Effector memory CD4-positive, alpha-beta T cell (primary cell): ENCODE measurements around the gene FOXE1.

Source experiments
- DNase-seq, 3 donors: peaks; one replicate each; pipeline ENCODE4 v3.0.0-alpha.2; 2020
- H3K27ac ChIP-seq: 2 replicates; pipeline ENCODE4 v1.7.0; 2013; ENCODE audit warnings: mild to moderate bottlenecking, low read length, moderate library complexity; ENCODE audit not compliant: insufficient read depth, poor library complexity, severe bottlenecking
- H3K27me3 ChIP-seq: replicated peaks from 2 replicates; pipeline ENCODE4 v1.7.0; 2013; ENCODE audit warnings: mild to moderate bottlenecking, low read length; ENCODE audit not compliant: insufficient read depth, control insufficient read depth, poor library complexity, severe bottlenecking
- H3K36me3 ChIP-seq: 2 replicates; pipeline ENCODE4 v1.7.0; 2013; ENCODE audit warnings: mild to moderate bottlenecking, low read length, moderate library complexity; ENCODE audit not compliant: control insufficient read depth, insufficient read depth
- H3K4me1 ChIP-seq: 2 replicates; pipeline ENCODE4 v1.7.0; 2013; ENCODE audit warnings: low read length, mild to moderate bottlenecking; ENCODE audit not compliant: control insufficient read depth, insufficient read depth, poor library complexity, severe bottlenecking
- H3K4me3 ChIP-seq: 2 replicates; pipeline ENCODE4 v1.7.0; 2013; ENCODE audit warnings: low read length, low read depth, mild to moderate bottlenecking; ENCODE audit not compliant: insufficient read depth, poor library complexity, severe bottlenecking
- H3K9me3 ChIP-seq: 2 replicates; pipeline ENCODE4 v1.7.0; 2013; ENCODE audit warnings: mild to moderate bottlenecking, low read length, moderate library complexity; ENCODE audit not compliant: control insufficient read depth

Gene FOXE1

GRCh38 chr9:97861148-97861475, 8.1 kb downstream of the FOXE1 start:
- Histone ChIP-seq H3K27me3 (peaks cover 39% of the 10 kb centered on the region), H3K27ac (no peak overlapping the region), H3K4me1 (peaks cover 6% of the 10 kb centered on the region), H3K4me3 (no peak overlapping the region), H3K36me3 (no peaks in the 10 kb centered on the region), H3K9me3 (peaks cover 1% of the 10 kb centered on the region)
- DNase-seq = no peak

DNA sequence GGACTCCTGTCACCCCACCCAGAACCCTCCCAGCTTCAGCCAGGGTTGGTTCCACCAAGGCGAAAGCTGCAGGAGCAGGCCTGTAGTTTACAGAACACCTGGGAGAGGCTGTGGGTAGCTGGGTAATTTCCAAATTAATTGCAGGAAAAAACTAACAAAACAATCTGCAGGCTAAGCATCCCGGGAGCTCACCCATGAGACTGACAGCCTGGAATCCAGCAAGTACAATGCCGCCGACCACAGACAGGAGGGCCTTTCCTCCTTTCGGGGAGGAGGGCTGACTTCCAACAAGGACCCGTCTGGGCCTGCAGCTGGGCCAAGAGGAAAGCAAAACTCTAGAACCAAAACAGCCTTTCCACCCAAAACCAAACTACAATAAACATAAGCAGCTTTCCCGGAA, 10.3 kb downstream of the FOXE1 start:
- peaks cover 20% of the 10 kb centered on the region for H3K27me3 ChIP-seq
- no peak overlapping the region for H3K27ac ChIP-seq
- H3K36me3 ChIP-seq = no peaks in the 10 kb centered on the region
- H3K9me3 ChIP-seq = peaks cover 5% of the 10 kb centered on the region
- no peak overlapping the region for H3K4me3 ChIP-seq
- DNase-seq = no peak
- no peaks in the 10 kb centered on the region for H3K4me1 ChIP-seq

DNA sequence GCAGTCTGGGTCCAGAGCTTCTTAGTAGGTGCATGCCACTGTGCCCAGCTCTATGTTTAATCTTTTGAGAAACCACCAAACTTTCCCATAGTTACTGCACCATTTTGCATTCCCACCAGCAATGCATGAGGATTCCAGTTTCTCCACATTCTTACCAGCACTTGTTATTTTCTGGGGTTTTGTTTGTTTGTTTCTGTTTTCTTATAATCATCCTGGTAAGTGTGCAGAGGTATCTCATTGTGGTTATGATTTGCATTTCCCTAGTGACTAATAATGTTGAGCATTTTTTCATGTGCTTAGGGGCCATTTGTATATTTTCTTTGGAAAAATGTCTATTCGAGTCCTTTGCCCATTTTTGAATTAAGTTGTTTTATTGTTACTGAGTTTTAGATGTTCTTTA, 11.4 kb downstream of the FOXE1 start:
- peaks cover 5% of the 10 kb centered on the region for H3K9me3 ChIP-seq
- peaks cover 11% of the 10 kb centered on the region for H3K27me3 ChIP-seq
- no peak overlapping the region for H3K27ac ChIP-seq
- no peaks in the 10 kb centered on the region for H3K36me3 ChIP-seq
- no peaks in the 10 kb centered on the region for H3K4me1 ChIP-seq
- no peak for DNase-seq
- H3K4me3 ChIP-seq = no peak overlapping the region

DNA sequence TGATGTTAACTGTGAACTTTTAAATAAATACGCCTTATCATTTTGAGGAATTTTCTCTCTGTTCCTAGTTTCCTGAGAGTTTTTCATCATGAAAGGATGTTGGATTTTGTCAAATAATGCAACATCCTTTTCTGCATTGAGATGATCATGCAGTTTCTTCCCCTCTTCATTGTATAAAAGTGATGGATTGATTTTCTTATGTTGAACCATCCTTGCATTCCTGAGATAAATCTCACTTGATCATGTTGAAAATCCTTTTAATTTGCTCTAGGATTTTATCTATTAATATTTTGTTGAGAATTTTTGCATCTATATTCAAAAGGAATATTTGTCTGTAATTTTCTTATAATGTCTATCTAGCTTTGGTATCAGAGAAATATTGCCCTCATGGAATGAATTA, 13.3 kb downstream of the FOXE1 start:
- no peaks in the 10 kb centered on the region for H3K4me1 ChIP-seq
- H3K36me3 ChIP-seq = no peaks in the 10 kb centered on the region

GRCh38 chr9:97866848-97867247, 13.8 kb downstream of the FOXE1 start:
- H3K27ac ChIP-seq = no peak overlapping the region
- H3K4me1 ChIP-seq = no peaks in the 10 kb centered on the region
- H3K9me3 ChIP-seq = peaks cover 5% of the 10 kb centered on the region
- H3K36me3 ChIP-seq = no peaks in the 10 kb centered on the region
- H3K4me3 ChIP-seq = no peak overlapping the region
- H3K27me3 ChIP-seq = peaks cover 3% of the 10 kb centered on the region
- no peak for DNase-seq

More for the DNA sequence above, 13.3 kb downstream of the FOXE1 start:
- H3K27ac ChIP-seq = no peak overlapping the region
- peaks cover 5% of the 10 kb centered on the region for H3K9me3 ChIP-seq
- DNase-seq = no peak
- peaks cover 3% of the 10 kb centered on the region for H3K27me3 ChIP-seq
- H3K4me3 ChIP-seq = no peak overlapping the region

DNA sequence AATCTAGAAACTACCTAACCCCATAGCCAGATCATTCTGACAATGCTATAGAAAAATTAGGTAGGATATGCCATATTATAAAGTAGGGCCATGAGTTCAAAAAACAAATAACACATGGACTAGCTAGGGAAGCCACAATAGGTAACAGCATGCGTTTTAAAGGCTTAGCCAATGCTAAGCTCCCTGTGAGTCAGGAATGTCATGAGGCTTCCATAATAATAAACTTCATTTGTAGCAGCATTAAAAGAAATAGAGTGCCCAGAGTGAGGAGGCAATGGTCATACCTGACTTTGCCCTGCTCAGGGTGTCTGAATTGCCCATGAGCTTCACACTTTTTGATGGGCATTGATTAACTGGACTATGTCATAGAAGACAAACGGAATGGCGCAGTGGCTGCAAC, 15.8 kb downstream of the FOXE1 start:
- Histone ChIP-seq H3K27me3 (peaks cover 3% of the 10 kb centered on the region), H3K4me3 (no peak overlapping the region), H3K27ac (no peak overlapping the region), H3K4me1 (no peaks in the 10 kb centered on the region), H3K36me3 (no peaks in the 10 kb centered on the region), H3K9me3 (peaks cover 5% of the 10 kb centered on the region)
- DNase-seq = no peak

- Histone ChIP-seq H3K36me3 (no peaks in the 10 kb centered on the region), H3K9me3 (no peaks in the 10 kb centered on the region), H3K27ac (no peak overlapping the region), H3K27me3 (no peaks in the 10 kb centered on the region), H3K4me3 (no peak overlapping the region), H3K4me1 (no peaks in the 10 kb centered on the region)
- DNase-seq = no peak
These were observed 20.4 kb downstream of the FOXE1 start for GRCh38 chr9:97873425-97873824.

DNA sequence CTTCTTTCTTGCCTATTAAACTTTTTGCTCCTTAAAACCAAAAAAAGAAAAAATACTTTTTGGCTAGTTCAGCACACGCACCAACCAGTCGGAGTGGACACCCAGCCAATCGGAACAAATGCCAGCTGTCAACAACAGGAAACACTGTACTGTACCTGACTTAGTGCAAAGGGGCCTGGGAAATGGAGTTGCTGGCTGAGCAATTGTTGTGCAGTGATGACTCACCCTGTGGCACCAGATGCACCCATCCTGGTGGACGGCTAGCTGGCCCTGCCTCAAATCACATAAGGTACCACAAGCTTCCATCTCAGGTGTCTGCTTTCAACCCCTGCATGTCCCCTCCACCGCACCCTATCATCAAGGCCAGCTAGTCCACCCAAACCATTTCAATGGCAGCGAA, 20.9 kb downstream of the FOXE1 start:
- H3K36me3 ChIP-seq = no peaks in the 10 kb centered on the region
- H3K9me3 ChIP-seq = no peaks in the 10 kb centered on the region
- H3K27me3 ChIP-seq = no peaks in the 10 kb centered on the region
- H3K4me1 ChIP-seq = no peaks in the 10 kb centered on the region
- no peak overlapping the region for H3K27ac ChIP-seq
- DNase-seq = no peak
- no peak overlapping the region for H3K4me3 ChIP-seq

- no peaks in the 10 kb centered on the region for H3K27me3 ChIP-seq
- H3K4me1 ChIP-seq = no peaks in the 10 kb centered on the region
- no peak overlapping the region for H3K27ac ChIP-seq
- H3K9me3 ChIP-seq = no peaks in the 10 kb centered on the region
- H3K4me3 ChIP-seq = no peak overlapping the region
- no peak for DNase-seq
- H3K36me3 ChIP-seq = no peaks in the 10 kb centered on the region
These were observed 21.6 kb downstream of the FOXE1 start for GRCh38 chr9:97874624-97875023.

DNA sequence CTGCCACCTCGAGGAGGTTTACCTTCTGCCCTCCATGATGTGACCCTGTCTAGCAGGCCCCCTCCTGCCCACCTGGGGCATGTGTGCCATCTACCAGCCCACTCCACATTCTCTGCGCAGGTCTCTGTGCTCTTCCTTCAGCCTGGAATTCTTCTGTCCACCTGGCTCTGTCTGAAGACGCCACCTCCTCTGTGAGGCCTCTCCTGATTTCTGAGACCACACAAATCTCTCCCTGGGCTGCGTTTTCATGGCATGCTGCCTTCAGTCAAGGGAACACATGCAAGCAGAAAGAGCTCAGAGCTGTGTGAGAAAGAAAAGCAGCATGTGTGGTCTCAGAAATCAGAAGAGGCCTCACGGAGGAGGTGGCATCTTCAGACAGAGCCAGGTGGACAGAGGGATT, 22.1 kb downstream of the FOXE1 start:
- Histone ChIP-seq H3K27me3 (no peaks in the 10 kb centered on the region), H3K27ac (no peak overlapping the region), H3K36me3 (no peaks in the 10 kb centered on the region), H3K4me1 (no peaks in the 10 kb centered on the region), H3K4me3 (no peak overlapping the region), H3K9me3 (no peaks in the 10 kb centered on the region)
- DNase-seq = no peak

DNA sequence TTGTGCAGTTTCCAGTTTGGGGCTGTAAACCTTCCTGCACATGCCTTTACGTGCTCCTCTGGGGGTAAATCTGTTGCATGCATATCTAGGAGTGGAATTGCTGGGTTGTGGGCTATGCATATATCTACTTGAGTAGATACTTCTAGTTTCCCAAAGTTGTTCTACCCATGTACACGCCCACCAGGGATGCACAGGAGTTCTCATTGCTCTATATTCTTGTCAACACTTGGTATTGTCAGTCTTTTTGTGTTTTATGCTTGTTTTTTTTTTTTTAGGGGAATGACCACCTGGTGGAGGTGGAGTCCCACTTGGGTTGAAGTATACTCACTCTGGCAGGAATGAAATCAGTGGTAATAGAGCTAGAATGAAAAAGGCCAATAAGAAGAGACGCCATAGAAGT, 23.0 kb downstream of the FOXE1 start:
- DNase-seq = no peak
- Histone ChIP-seq H3K27me3 (no peaks in the 10 kb centered on the region), H3K4me3 (no peak overlapping the region)

More for the DNA sequence above, 23.0 kb downstream of the FOXE1 start:
- Histone ChIP-seq H3K36me3 (no peaks in the 10 kb centered on the region), H3K9me3 (no peaks in the 10 kb centered on the region), H3K27ac (no peak overlapping the region), H3K4me1 (no peaks in the 10 kb centered on the region)
